ENCODE measurements around the gene PAX8.

Gene PAX8

DNA sequence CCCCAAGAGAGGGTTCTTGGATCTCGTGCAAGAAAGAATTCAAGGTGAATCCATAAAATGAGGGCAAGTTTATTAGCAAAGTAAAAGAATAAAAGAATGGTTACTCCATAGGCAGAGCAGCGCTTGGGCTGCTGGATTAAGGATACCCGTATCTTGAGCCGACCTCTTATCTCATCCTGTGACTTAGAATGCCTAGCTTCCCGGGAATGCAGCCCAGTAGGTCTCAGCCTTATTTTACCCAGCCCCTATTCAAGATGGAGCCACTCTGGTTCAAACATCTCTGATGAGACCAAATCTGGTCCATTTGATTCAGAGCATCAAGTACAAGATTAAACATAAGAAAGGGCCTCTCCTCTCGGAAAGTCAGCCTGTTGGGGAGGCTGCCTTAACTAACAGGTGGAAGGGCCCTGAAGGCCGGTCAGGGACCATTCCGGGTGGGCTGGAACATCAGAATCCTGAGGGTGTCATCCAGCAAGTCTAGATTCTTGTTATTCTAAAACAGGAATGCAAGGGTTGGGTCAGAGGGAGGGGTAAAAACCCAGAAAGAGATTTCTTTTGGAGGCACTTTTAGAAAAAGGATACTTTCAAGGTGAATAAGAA is 99.2 kb downstream of the PAX8 start:
- no peak for TF ChIP-seq ZFX (IDR thresholded peaks at IDR 0.05; ENCODE audit: borderline replicate concordance)
- TF ChIP-seq, protein P1, sequence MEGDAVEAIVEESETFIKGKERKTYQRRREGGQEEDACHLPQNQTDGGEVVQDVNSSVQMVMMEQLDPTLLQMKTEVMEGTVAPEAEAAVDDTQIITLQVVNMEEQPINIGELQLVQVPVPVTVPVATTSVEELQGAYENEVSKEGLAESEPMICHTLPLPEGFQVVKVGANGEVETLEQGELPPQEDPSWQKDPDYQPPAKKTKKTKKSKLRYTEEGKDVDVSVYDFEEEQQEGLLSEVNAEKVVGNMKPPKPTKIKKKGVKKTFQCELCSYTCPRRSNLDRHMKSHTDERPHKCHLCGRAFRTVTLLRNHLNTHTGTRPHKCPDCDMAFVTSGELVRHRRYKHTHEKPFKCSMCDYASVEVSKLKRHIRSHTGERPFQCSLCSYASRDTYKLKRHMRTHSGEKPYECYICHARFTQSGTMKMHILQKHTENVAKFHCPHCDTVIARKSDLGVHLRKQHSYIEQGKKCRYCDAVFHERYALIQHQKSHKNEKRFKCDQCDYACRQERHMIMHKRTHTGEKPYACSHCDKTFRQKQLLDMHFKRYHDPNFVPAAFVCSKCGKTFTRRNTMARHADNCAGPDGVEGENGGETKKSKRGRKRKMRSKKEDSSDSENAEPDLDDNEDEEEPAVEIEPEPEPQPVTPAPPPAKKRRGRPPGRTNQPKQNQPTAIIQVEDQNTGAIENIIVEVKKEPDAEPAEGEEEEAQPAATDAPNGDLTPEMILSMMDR (IDR thresholded peaks at IDR 0.05) = no peak
- H3K27ac ChIP-seq = no peak overlapping the region

DNA sequence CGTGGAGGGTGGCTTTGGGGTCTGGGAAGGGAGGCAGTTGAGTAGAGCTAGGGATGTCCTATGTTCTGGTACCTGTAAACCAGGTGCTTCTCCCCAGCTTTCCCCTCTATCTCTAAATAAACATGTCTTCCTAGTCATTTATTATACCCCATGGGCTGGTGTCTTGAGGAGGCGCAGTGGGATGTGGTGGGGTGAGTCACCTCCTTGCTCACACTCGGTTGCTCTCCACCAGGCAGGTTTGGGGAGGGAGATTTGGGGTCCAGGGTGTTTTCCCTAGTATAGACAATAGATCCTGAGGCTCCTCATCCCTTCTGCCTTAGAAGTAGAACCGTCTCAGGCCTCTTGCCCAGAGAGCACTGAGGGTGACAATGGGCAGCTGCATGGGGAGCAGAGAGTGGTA is 99.8 kb downstream of the PAX8 start:
- no peak overlapping the region for H3K27ac ChIP-seq
- TF ChIP-seq, protein P1 (IDR thresholded peaks at IDR 0.05) = no peak
- no peak for TF ChIP-seq ZFX (IDR thresholded peaks at IDR 0.05; ENCODE audit: borderline replicate concordance)

DNA sequence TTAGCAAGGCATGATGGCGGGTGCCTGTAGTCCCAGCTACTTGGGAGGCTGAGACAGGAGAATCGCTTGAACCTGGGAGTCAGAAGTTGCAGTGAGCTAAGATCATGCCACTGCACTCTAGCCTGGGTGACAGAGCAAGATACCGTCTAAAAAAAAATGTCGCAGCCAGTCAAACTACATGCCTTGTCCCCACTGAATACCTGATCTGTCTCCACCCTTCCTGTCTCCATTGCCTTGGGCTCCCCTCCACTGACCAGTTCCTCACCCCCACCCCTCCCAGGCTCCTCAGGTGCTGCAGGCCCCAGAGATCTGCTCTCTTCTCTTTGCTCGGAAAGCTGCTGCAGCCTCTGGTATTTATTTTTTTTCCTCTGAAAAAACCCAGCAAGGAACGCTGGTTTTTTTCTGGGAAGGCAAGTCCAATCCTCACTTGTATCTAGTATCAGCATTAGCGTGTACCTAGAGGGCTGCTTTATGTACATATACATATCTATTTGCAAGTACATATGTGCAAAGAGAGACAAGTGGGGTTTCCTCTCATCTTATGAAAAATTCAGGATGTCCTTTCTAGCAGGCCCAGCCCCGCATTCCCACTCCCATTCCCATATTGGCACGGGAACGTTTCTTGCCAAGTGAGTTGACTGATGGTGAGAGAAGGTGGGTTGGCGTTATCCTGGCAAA is 100.5 kb downstream of the PAX8 start:
- H3K27ac ChIP-seq = no peak overlapping the region
- TF ChIP-seq, protein P1 (IDR thresholded peaks at IDR 0.05) = no peak
- TF ChIP-seq ZFX (IDR thresholded peaks at IDR 0.05; ENCODE audit: borderline replicate concordance) = no peak

DNA sequence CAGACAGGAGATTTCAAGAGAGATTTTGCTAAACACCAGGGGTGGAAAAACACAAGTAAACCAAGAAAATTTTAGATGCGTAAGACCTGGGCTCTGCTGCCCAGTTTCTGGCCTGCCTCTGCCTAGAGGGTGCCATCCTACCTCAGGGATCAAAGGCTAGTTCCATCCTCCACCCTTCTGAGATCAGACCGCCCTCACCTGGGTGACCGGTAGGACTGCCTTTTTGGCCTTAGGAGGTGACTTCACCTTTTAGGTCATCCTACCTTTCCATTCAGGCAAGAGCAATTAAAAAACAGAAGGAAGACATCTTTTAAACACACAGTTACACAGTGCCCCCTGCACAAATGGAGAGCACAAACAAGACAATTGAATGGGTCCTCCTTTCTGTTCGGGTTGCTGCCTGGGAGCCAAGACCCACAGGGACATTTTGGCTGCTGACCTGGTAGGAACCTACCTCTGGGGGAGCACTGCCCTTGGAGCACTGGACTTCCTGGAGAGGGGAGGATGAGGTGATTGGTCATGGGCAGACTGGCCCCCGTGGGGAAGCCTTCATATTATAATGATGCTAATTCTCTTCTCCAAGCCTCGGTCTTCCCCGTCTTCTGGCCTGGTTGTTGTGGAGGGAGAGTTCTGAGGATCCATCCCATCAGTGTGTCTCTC is 101.9 kb downstream of the PAX8 start:
- no peak overlapping the region for H3K27ac ChIP-seq
- TF ChIP-seq ZFX (IDR thresholded peaks at IDR 0.05; ENCODE audit: borderline replicate concordance) = no peak
- TF ChIP-seq, protein P1 (IDR thresholded peaks at IDR 0.05) = no peak

DNA sequence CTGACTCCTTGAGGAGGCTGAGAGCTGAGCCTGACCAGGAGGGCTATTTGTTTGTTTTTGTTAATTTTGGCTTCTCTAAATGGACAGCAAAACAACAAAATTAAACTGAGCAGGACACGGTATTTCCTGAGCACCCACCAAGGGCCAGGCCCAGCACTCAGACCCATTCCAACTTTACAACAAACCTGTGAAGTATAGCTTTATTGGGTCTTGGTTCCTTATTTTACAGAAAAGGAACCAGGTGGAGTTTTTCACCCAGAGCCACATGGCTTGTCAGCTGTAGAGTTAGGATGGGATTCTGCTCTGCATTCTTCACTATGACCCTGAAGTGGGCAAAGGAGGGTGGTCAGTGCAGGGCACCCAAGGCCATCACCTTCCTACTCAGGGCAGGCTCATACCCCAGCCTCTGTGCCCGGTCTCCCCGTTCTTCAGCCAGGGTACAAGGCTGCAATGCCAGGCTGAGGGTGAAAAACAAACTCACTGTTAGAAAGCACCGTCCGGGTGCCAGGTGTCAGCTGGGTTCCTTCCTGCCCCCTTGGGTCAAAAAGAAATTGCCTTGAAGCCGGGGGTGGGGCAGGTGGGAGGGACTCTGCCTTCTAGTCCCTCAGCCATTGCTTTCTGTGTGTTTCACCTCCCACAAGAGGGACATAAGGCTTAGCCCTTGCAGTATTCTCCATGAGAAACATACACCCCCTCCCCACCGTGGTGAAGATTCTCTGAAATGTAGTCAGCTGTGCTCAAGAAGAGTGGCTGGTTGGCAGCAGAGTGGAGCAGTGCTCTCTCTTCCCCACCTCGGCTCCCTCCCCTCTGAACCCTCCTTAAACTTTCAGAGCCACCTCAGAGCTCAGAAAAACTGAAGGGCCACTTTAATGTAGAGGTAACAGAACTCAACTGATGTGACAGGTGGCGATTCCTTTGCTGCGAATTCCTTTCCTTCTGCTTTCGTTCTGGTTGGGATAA is 102.7 kb downstream of the PAX8 start:
- no peak overlapping the region for H3K27ac ChIP-seq

DNA sequence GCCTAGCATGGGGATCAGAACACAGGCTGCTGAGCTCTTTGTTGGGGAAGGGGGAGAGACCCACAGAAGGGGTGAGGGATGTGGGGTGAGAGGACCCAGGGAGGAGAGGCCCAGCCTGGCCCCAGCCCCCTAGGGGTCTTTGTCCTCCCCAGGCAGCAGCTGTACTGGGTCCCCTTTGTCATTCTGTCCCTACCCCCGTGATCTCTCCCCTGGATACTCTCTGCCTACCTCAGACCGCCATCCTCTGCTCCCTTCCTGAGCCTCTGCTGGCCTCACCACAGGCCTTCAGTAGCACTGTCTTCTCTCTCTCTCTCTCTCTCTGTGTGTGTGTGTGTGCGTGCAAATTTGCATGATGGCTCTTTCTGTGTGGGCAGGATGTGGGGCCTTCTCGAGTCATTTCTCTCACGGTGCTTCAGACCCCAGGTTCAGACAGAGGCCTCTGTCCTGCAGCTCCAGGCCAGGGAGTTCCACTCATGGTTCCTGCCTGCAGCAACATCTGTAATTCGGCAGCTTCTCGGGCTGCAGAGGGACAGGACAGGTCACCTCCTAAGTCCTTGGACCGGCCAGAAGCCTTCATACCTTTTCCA is 103.6 kb downstream of the PAX8 start:
- TF ChIP-seq ZFX (IDR thresholded peaks at IDR 0.05; ENCODE audit: borderline replicate concordance) = no peak
- TF ChIP-seq, protein P1 (IDR thresholded peaks at IDR 0.05) = no peak
- H3K27ac ChIP-seq = no peak overlapping the region

More for the DNA sequence above, 102.7 kb downstream of the PAX8 start:
- TF ChIP-seq ZFX (IDR thresholded peaks at IDR 0.05; ENCODE audit: borderline replicate concordance) = no peak
- TF ChIP-seq, protein P1 (IDR thresholded peaks at IDR 0.05) = no peak

All from 22Rv1 (cell line).